Sigmoid colon (tissue), 3 donors: ENCODE data around the gene ASB16.

Source experiments
- POLR2A ChIP-seq, 2 donors: fragments of 450-650 bp; IDR thresholded peaks; one replicate each; pipeline ENCODE4 v1.6.1; 2016; ENCODE audit warnings: antibody characterized with exemption in 2 of 2, mild to moderate bottlenecking in 2 of 2, moderate library complexity in 2 of 2
- TF ChIP-seq, protein P1 (sequence below), 4 experiments: fragments of 450-650 bp in 3 of 4; fragments of 200-600 bp in 1 of 4; IDR thresholded peaks; one replicate each; pipeline ENCODE4 v1.5.1; 2016 to 2019; ENCODE audit warnings: antibody characterized with exemption in 4 of 4, mild to moderate bottlenecking in 3 of 4, moderate library complexity in 2 of 4

DNA sequence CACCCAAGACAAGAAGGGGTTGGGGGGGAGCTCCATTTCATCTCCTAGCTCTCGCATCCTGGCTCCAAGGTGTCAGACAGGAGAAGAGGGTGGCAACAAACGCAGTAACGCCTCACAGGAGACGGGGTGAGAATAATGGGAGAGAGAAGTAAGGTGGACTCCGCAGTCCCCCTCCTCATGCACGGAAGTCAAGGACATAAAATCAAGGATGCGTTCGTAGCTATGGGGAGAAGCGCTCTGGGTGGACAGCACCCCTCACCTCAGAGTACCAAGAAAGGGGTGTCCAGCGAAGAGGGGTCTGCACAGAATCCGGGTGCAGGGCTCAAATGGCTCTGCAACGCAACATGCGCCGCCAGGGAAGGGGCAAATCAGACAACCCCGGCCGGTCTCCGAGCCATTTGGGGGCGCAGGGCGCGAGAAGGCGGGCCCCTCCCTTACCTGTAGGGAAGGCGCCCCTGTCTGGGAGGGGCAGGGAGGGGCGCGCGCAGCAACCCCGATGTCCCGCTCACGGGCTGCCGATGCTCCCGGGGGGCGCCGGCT is 47.6 kb upstream of the ASB16 start:
- TF ChIP-seq, protein P1, sequence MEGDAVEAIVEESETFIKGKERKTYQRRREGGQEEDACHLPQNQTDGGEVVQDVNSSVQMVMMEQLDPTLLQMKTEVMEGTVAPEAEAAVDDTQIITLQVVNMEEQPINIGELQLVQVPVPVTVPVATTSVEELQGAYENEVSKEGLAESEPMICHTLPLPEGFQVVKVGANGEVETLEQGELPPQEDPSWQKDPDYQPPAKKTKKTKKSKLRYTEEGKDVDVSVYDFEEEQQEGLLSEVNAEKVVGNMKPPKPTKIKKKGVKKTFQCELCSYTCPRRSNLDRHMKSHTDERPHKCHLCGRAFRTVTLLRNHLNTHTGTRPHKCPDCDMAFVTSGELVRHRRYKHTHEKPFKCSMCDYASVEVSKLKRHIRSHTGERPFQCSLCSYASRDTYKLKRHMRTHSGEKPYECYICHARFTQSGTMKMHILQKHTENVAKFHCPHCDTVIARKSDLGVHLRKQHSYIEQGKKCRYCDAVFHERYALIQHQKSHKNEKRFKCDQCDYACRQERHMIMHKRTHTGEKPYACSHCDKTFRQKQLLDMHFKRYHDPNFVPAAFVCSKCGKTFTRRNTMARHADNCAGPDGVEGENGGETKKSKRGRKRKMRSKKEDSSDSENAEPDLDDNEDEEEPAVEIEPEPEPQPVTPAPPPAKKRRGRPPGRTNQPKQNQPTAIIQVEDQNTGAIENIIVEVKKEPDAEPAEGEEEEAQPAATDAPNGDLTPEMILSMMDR (IDR thresholded peaks at IDR 0.05) = no peak
- TF ChIP-seq POLR2A (IDR thresholded peaks at IDR 0.05) = no peak
